Superior temporal gyrus (tissue), 1 donor: ENCODE results near the gene AKR7A2.

Experiments
- DNase-seq: peaks from one replicate; pipeline ENCODE4 v3.0.0-alpha.2; 2016; ENCODE audit errors: extremely low spot score

Gene AKR7A2

DNA sequence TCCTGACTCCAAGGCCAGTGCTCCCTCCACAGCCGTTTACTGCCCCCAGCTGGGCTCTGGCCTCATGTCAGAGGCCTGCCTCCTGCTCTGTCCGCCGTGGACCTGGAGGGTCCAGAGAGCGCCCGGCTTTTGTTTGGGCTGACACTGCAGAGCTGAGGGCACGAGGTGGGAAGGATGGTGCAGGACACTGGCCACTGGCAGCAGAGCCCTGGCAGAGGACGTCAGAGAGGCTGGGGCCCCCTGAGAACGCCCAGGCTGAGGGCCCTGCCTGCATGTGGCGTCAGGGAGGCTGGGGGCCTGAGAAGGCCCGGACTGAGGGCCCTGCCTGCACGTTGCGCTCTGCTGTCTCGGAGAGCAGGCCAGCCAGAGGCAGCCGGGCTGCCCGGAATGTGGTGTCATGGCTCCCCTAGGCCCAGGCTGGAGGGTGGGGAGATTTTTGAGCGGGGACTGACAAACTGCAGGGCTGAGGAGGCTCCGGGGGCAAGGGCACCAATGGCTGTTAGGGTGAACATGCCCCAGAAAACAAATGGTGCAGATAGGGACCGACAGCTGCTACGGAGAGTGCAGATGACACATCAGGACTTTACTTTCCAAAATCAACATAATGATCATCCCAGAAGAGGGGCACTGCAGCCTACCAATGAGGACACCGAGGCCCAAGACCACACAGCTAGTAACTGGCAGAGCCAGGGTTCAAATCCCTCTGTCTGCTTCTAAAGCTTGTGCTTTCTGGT is 31.8 kb upstream of the AKR7A2 start:
- no peak for DNase-seq

DNA sequence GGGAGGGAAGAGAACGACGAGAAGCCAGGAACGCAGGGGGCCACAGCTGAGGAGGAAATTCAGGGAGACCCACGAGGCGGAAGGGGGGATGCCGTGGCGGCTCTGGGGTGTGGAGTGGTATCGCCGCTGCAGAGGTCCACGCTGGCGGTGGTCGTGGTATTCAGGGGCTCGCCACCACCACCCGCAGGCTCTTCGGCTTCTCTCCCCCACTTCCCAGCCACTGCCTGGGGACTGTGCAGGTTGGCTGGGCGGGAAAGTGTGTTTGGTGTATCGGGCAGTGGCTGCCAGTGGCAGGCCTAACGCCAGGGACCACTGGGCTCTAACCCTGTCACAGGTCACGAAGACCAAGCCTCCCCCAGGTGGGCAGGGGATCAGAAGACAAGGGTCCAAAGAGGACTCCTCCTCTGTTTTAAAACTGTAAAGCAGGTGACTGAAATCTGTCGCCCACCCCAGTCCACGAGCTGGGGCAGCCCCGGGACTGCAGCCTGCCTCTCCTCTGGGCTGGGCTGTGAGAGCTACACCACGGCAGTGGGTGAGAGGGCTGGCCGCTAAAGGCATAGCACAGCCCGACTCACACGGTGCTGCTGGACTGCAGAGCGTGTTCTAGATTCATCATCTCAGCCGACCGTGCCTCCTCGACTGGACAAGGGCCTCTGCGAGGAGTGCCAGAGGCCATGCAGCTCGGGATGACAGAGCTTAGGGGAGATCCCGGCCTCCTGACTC is 31.1 kb upstream of the AKR7A2 start:
- no peak for DNase-seq

DNA sequence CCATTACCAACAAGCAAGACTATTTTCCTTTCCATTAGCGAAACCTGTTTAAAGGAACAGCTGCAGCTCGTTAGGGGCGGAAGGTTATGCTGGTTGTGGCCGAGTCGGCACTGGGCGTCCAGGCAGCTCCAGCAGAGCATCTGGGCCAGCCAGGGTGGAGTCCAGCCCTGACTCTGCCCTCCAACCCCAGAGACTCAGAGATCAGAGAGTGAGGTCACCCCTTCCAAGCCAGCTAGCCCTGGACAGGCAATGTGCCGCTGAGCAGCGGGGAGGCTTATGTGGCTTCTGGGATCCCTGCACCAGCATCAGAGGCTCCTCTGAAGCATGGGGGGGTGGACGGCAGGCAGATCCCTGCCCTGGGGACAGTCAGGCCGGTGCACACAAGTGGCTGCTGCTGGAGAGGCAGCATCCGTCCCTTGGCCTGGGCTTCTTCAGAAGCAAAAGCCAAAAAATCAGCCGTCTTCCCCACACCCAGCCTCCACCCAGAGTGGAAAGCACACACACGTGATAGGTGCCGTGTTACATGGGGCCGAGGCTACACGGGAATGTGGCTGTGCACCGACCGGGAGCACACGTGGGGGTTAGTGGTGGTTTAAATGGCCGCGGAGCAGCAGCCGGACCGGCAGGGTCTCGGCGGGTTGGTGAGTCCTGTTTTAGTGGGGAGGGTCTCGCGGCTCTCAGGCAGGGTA is 30.3 kb upstream of the AKR7A2 start:
- no peak for DNase-seq

DNA sequence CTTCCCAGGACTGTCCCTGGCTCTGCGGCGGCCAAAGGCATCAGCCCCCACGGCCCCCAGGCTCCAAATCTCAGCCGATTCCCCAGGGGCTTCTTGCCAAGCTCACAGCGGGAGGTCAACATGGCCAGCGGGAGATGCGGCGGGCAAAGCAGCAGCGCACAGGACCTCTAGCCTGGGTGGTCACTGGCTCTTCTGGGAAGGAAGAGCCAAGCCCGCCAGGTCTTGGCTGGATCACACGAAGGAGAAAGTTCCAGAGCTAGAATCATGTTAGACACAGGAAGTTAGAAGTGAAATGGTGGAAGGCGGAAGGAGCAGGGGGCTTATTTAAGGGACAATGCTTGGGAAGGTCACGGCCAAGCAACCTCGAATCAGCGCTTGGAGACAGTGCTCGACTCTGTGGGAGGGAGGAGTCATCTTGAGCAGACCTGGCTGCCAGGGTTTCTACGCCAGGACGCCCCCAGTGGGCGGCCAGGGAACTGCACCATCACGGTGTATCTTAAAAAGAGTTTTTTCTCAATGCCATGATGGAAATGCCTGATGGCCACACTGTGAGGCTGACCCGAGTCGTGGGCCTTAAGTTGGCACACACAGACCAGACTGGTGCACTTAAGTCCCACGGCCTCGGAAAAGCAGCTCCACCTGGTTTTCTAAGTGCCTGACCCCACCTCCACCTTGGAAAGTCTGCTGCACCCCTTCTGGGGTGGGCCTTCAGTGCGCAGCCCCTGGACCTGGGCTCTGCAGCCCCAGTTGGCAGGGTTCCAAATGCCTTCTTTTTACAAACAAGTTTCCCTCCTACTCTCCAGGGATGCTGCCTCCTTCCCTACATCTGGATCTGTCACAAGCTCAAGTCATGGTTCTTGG is 29.5 kb upstream of the AKR7A2 start:
- peak; percentile 74 for DNase-seq

DNA sequence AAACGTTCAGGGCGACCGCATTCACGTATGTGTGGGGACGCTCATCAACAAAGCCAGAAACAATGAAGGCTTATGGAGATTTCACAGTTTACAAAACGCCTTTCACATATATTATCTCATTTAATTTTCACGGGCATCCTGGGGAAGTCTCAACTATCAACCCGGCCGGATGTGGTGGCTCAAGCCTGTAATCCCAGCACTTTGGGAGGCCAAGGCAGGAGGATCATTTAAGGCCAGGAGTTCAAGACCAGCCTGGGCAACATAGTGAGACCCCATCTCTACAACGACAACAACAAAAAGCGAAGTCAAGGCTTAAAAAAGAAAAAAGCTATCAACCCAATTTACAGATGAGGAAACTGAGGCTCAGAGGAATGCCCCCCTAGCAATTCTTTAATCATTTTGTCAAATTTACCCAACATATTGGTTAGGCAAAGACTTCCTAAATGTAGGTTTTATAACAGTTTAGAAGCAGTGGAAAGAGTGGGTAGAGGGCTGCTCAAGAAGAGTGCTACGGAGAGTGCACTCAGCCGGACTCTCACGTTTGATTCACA is 28.5 kb upstream of the AKR7A2 start:
- no peak for DNase-seq

DNA sequence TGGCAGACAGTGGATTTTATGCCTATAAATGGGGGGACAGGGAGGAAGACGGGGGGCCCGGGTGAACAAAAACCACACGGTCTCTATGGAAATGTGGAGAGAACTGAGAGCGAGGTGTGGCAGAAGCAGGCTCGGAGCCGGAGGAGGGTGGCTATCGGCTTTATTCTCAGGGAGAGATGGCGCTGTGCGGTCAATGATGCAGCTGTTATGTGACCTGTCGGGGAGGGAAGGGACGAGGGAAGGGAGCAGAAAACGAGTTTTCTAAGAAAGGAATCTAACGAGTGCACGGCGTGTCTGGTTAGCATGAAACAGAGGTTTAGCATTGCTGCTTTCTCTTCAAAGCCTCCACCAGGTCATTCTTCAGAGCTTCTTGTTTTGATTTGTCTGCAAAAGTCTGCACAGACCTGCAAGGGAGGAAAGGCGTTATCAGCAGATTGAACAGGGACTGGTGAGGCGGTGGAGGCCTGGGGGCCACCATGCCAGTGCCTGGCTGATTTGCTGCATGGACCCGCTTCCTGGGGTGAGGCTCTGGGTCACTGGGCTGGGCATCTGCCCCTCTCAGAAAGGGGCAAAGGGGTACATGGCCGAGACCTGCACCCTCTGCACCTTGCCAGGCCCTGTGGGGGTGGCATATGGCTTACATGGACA is 27.4 kb upstream of the AKR7A2 start:
- no peak for DNase-seq

DNA sequence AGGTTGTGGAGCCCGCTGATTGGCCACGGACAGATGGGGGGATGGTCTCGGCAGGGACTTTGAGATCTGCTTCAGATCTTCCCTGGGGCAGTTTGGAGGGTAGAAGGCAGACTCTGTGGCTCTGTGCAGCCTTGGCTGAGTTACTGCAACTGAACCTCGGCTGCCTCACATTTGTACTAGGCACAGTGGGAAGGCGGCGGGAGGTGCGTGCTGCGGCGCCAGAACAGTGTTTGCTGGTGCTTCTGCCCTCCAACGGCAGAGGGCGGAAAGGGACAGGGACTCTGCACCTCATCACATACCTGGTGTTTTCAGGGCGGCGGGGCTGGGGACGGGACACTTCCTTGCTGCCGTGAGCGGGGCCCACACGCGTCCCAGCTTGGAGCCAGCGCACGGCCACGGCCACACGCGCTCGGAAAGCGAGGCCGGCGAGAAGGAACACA is 26.4 kb upstream of the AKR7A2 start:
- no peak for DNase-seq

DNA sequence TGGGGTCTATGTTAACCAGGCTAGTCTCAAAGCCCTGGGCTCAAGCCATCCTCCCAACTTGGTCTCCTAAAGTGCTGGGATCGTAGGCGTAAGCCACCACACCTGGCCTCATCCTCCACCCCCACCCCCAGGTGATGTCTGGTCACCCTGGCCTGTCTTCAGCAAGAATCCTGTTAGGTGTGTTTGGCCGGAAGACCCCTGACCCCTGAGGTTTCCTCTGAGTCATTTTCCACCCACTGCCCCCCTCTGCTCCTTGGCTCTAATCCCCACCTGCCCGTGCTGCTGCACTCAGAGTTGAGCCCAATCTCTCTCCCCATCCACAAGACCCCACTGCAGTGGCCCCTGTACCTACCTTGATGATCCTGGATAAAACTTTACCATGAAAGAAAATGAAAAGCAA is 25.3 kb upstream of the AKR7A2 start:
- DNase-seq, result no peak

DNA sequence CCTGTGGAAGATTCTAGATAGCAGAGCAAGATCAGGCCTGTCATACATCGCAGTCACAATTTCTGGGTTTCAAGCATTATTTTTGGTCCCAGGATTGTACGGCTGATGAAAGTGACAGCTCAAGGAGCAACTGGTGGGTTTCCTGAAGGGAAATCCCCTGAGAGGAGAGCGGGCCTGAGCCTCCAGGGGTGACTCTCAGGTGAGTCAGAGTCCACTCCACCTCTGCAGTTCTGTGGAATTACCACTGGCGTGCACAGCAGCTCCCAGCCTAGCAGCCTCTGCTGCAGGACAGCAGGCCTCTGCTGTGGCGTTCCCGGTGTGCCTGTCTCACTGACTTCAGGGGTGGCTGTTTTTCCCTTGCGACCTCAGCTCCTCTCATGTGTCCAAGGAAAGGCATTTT is 24.6 kb upstream of the AKR7A2 start:
- no peak for DNase-seq

DNA sequence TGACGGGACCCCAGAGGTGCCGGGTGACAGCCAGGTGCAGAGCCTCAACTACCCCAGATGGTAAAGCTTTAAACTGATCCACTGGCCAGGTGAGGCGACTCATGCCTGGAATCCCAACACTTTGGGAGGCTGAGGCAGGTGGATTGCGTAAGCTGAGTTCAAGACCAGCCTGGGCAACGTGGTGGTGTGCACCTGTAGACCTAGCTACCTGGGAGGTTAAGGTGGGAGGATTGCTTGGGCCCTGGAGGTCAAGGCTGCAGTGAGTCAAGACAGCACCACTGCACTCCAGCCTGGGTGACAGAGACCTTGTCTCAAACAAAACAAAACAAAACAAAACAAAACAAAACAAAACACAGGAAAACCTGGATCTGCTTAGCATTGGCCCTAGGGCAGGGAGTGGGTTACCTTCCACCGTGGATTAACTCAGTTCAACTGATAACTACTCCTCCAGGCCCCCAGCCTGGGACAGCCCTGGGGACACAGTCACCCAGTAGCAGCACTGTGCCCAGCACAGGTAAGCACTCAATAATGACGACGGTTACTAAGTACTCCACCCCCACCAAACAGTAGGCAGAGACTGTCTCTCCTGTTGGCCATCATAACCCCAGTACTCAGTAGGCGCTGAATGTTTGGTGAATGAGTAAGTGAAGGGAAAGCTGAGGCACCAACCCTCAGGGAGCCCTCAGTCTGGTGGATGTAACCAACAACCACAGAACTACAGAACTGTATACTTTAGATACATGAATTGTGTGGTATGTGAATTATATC is 21.8 kb upstream of the AKR7A2 start:
- DNase-seq, result no peak

DNA sequence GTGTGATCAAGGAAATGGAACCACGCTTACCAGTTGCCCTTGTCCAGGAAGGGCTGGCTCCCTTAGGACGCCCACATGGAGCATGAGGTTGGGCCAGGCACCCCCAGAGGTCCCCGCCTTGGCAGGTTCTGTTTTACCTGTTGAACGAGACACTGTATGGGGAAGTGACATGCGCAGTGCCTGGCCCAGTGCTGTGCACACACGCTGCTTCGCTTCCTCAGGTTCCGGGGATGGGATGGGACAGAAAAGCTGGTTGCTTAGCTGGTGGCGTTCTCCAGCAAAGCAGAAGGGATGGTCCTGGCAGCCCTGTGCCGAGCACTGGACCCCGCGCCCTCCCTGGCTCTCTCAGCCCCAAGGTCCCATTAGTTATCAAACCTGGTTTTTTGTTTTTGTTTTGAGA is 20.9 kb upstream of the AKR7A2 start:
- no peak for DNase-seq

DNA sequence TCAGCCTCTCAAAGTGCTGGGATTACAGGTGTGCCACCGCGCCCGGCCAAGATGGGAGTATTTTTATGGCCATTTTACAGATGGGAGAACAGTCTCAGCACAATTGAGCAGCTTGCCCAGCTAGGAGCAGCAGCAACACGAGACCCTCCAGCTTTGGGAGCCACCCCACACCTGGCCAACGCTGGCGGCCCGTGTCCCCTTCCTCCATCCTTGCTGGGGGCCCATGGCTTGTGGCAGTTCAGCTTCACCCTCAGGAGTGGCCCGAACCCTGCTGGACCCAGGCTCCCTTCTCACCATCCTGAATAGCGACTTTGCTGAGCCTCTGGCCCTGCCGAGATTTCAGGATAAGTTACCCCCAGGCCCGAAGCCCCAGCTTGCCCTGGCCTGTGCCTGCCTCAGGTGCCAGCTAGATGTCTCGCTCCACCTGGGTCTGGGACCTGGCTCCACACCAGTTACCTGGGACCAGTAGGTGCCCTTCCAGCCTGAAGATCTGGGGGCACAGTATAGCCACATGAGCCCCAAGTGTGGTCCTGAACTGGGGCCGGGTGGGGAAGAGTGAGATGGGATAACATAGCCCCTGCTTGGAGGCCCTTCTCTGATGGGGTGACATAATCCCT is 19.4 kb upstream of the AKR7A2 start:
- no peak for DNase-seq

DNA sequence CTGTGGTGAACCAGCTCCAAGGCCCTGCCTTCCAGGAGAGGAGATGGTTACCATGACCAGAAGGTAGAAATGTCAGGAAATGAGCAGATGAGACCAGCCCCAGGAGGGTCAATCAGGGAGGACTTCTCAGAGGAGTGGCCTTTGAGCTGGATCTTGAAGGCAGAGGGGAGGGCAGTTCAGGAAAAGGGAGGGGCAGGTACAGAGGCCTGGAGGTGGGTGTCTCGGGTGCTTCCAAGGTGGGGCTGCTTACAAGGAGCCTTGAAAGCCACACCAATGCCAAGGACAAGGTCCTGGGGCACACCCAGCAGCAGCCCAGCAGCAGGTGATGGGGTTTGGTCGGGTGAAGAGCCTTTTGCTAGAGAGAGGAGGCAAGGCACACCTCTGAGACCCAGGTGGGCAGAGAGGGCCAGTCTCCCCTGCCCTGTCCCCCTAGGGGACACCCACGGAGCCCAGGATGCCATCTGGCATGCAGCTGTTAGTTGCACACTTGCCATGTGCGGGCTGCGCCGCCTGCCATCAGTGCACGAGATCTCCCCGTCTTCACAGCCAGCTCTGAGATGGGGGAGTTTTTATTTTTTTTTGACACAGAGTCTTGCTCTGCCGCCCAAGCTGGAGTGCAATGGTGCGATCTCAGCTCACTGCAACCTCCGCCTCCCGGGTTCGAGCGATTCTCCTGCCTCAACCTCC is 18.6 kb upstream of the AKR7A2 start:
- no peak for DNase-seq

DNA sequence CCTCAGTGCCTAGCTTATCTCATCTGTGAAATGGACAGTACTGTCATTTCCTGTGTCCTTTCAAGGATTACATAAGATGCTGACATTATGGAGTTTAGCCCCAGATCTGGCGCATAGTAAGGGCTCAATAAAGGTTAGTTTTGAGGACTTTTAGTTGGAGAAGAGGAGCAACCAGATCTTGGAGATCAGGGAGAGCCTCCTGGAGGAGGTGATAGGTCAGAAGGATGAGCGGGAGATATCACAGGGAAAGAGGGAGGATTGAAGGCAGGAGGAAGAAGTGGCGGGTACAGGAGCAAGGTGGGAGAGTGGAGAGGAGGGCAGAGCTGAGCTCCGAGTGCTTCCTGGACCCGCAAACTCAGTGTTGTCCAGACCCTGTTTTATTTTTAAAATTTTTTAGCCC is 17.7 kb upstream of the AKR7A2 start:
- no peak for DNase-seq

DNA sequence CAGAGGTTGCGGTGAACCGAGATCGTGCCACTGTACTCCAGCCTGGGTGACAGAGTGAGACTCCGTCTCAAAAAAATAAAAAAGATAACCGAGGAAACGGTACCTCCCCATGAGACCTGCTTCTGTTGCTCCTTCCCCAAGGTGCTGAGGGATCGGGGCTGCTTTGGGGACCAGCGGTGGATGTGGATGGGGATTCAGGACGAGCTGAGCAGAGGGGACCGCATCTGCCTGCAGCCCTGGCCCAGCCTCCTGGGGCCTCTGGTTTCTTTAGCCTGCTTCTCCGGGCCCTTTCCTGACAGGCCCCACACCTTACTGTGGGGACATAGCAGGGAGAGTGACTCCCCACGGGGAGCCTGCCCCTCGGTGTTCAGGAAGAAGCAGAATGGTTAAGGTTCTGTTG is 17.2 kb upstream of the AKR7A2 start:
- no peak for DNase-seq

DNA sequence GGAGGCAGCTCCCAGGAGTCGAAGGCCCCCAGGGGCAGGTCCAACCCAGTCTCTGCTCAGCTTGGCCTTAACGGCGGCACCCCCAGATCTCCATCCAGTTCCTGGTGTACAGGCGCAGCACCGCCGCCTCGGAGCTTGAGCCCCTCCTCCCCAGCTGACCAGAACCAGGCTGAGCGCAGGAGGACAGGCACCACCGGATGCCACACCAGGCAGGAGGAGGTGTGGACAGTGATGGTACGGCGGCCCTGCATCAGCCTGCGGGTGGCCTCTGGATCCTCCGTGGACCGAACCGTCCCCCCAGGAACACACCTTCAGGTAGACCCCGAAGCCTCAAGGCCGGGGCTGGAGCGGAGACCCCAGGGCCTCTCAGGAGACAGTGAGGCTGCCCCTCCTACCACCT is 16.5 kb upstream of the AKR7A2 start:
- DNase-seq, result no peak

DNA sequence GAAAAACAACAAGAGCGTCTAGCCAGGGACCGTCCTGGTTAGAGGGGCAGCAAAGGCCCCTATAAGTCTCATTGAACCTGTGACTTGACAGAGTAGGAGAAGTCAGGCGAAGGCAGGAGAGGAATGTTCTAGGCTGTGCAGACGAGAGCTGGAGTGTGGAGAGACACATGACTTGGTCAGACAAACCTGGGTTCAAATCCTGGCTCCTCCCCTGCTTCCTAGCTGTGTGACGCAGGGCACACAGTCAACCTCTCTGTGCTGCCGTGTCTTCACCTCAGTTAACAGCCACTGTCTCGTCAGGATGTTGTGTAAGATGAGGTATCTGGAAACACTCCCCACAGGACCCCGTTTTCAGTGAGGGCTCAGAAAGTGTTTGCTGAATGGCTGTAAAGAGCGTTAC is 15.8 kb upstream of the AKR7A2 start:
- no peak for DNase-seq

DNA sequence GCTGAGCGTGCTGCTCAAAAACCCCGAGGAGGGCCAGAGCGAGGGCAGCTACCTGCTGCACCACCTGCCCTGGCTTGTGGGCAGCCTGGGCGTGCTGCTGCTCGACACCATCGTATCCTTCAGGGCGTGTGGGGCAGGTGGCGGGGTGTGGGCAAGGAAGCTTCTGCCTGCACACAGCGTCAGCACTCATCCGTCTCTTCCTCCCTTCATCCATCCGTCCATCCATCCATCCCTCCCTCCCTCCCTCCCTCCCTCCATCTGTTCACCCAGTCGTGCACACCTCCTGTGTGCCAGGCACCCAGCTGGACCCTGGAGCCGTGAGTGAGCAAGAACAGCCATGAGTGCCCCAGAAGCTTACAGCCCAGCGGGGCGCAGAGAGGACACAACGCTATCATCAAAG is 15.4 kb upstream of the AKR7A2 start:
- DNase-seq, result no peak

DNA sequence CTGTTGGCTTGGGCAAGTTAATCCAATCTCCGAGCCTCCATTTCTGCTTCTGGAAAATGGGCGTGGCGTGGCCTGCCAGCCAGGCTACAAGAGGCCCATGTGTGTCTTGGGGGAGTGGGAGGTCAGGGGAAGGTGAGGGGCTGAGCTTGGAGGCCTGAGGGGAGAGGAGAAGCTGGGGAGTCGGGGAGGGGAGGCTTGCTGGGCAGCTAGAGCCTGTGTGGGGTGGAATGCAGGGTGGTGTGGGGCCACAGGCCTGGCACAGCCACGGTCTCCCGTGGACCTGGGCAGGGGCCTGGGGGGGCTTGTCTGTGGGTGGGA is 14.8 kb upstream of the AKR7A2 start:
- no peak for DNase-seq
